Kidney (tissue), 14 donors: Measurements from ENCODE around the gene FHAD1. TPM values are rescaled to one million over a fixed set of nuclear protein-coding genes. Genes with fewer than 3 reads are reported as not detected.

ENCODE experiments used
- DNase-seq, 5 donors: peaks; one replicate each; pipeline ENCODE4 v3.0.0-alpha.2; 2013 to 2020
- FAIRE-seq: peaks from 2 replicates; lab custom pipeline; 2012; peaks lifted over from hg19 to GRCh38; lab: Jason Lieb, UNC
- H3K27ac ChIP-seq, 2 donors: one replicate each; pipeline ENCODE4 v1.7.0; 2013; ENCODE audit warnings: low read depth in 2 of 2, low read length in 2 of 2, inconsistent platforms in 1 of 2
- H3K27me3 ChIP-seq: one replicate; pipeline ENCODE4 v1.7.1; 2013; ENCODE audit warnings: low read length, inconsistent platforms; ENCODE audit not compliant: control insufficient read depth, insufficient read depth
- H3K36me3 ChIP-seq, 3 donors: one replicate each; pipeline versions ENCODE4 v1.7.0 to v1.7.1; 2013; ENCODE audit warnings: low read length in 3 of 3, control low read depth in 1 of 3, inconsistent platforms in 1 of 3; ENCODE audit not compliant: insufficient read depth in 3 of 3, control insufficient read depth in 2 of 3
- H3K4me1 ChIP-seq, 3 donors: one replicate each; pipeline versions ENCODE4 v1.7.0 to v1.7.1; 2013; ENCODE audit warnings: low read length in 3 of 3, inconsistent platforms in 1 of 3, low read depth in 1 of 3; ENCODE audit not compliant: control insufficient read depth in 2 of 3, insufficient read depth in 2 of 3
- H3K4me3 ChIP-seq, 3 donors: one replicate each; pipeline versions ENCODE4 v1.7.0 to v1.8.1; 2013; ENCODE audit warnings: low read length in 3 of 3, control low read depth in 1 of 3, inconsistent platforms in 1 of 3
- H3K9ac ChIP-seq, 3 donors: one replicate each; pipeline versions ENCODE4 v1.7.0 to v1.7.1; 2013; ENCODE audit warnings: low read length in 3 of 3, control low read depth in 1 of 3, inconsistent platforms in 1 of 3
- H3K9me3 ChIP-seq, 3 donors: one replicate each; pipeline versions ENCODE4 v1.7.0 to v1.7.1; 2013; ENCODE audit warnings: low read length in 3 of 3, control low read depth in 1 of 3, inconsistent platforms in 1 of 3; ENCODE audit not compliant: control insufficient read depth in 2 of 3, insufficient read depth in 1 of 3
- intact Hi-C: fragments of 100-400 bp; cut with DNase I; formaldehyde crosslinking; loops from one replicate; pipeline ENCODE4 v1.11.1; 2022
- polyA plus RNA-seq: library from polyadenylated mRNA; stranded (reverse); fragments of 350-450 nt; fragmentation: Illumina TruSeq; extraction: RNeasy Lipid Tissue Mini Kit (QIAGEN cat#74804); gene quantifications from one replicate; pipeline ENCODE4 v1.2.3, GENCODE V29; 2014; ENCODE audit warnings: low read depth, low replicate concordance; ENCODE audit not compliant: insufficient read depth
- total RNA-seq: library from RNA; stranded (reverse); fragmentation: NEBNext Ultra II Directional; extraction: Animal tissue kit (Norgen Biotek cat#: 25700); gene quantifications from one replicate; pipeline ENCODE4 v1.2.1, GENCODE V29; 2021
- TF ChIP-seq, protein P1 (sequence below): IDR thresholded peaks from 3 replicates; pipeline ENCODE4 v1.5.1; 2012; ENCODE audit warnings: mild to moderate bottlenecking, moderate library complexity, borderline replicate concordance; ENCODE audit not compliant: insufficient read depth; ENCODE audit errors: extremely low read depth
- donor health status: control.
- donor health status: control.
- donor health status: control.
- donor health status: control.
- donor health status: control.
- donor health status: DM: yes; HTN: yes; CAD: no.
- donor health status: Normal renal cell carcinoma (clear cell type).

The FHAD1 gene
- total and polyA plus RNA-seq, 2 donors from 2014 or later: 0.84 to 4.2 TPM

DNA sequence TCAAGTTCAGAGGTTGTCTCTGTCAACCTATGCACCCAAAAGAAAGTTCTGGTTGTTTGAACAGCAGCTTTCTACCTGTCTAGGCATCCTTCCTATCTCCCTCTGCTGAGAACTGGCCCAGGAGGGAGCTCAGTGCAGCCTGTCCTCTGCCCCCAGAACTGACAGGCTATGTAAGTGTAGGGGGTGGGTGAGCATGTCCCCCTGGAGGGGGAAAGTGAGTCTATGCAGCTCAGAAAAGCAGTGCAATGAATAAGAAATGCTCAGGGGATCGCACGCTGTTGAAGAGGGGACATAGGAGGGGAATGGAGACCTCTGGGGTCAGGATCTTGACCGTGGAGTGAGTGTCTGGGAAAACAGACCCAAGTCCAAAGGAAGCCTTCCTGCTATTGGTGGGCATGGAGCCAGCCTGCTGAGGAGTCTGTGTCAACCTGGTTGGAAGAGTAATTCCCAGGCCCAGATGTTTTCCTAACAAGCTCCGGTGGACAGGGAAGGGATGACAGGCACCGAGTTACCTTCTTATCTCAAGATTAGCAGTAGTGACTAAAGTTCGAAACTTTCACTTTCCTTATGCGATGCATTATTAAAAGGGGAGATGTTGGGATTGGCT is 26.1 kb upstream of the FHAD1 start:
- no peaks in the 10 kb centered on the region for H3K9me3 ChIP-seq
- H3K36me3 ChIP-seq: peaks cover 0 to 19% (median 2%) of the 10 kb centered on the region in 3 donors
- H3K4me1 ChIP-seq: peaks cover 0 to 19% (median 6%) of the 10 kb centered on the region in 3 donors
- FAIRE-seq (no peak), DNase-seq (no peak)
- no peak overlapping the region for H3K9ac ChIP-seq
- H3K27ac ChIP-seq: peak overlapping the region in 1 of 2 donors; percentile 18
- no peaks in the 10 kb centered on the region for H3K27me3 ChIP-seq
- TF ChIP-seq, protein P1, sequence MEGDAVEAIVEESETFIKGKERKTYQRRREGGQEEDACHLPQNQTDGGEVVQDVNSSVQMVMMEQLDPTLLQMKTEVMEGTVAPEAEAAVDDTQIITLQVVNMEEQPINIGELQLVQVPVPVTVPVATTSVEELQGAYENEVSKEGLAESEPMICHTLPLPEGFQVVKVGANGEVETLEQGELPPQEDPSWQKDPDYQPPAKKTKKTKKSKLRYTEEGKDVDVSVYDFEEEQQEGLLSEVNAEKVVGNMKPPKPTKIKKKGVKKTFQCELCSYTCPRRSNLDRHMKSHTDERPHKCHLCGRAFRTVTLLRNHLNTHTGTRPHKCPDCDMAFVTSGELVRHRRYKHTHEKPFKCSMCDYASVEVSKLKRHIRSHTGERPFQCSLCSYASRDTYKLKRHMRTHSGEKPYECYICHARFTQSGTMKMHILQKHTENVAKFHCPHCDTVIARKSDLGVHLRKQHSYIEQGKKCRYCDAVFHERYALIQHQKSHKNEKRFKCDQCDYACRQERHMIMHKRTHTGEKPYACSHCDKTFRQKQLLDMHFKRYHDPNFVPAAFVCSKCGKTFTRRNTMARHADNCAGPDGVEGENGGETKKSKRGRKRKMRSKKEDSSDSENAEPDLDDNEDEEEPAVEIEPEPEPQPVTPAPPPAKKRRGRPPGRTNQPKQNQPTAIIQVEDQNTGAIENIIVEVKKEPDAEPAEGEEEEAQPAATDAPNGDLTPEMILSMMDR: no peak
- intact Hi-C loops: no loop called here
- H3K4me3 ChIP-seq: no peak overlapping the region

DNA sequence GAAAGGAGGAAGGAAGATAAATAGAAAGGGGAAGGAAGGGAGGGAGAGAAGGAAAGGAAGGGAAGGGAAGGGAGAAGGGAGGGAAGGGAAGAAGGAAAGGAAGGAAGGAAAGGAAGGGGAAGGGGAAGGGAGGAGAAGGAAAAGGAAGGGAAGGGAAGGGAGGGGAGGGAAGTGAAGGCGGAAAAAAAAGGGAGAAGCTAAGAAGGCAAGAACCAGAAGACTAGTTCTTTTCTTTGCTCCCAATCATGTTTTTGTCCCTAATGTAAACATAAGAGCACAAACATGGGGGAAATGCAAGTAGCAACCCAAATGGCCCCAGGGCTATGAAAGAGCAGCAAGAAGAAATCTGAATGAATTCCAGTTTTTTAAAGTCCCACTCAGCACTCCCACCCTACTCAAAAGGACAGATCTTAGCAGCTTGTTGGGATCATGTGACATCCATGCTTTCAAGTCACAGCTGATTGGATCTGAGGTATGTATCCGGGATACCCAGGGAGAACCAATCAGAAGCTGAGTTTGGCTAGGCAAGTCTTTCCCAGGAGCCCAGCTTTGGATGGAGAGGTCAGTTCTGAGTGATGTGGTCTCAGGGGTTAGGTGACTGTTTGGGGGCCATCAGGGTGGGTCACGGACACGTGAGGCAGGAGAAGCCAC is 24.2 kb upstream of the FHAD1 start:
- H3K9me3 ChIP-seq: no peaks in the 10 kb centered on the region
- H3K36me3 ChIP-seq: peaks cover 0 to 15% (median 0%) of the 10 kb centered on the region in 3 donors
- DNase-seq: peak in 3 of 5 donors; percentile 57 to 83 (median 78)
- H3K9ac ChIP-seq: no peak overlapping the region
- no peaks in the 10 kb centered on the region for H3K27me3 ChIP-seq
- H3K4me3 ChIP-seq: no peak overlapping the region
- no peak overlapping the region for H3K27ac ChIP-seq
- FAIRE-seq: no peak
- intact Hi-C loops: no loop called here
- TF ChIP-seq, protein P1: no peak
- peaks cover 0 to 23% (median 11%) of the 10 kb centered on the region in 3 donors for H3K4me1 ChIP-seq

DNA sequence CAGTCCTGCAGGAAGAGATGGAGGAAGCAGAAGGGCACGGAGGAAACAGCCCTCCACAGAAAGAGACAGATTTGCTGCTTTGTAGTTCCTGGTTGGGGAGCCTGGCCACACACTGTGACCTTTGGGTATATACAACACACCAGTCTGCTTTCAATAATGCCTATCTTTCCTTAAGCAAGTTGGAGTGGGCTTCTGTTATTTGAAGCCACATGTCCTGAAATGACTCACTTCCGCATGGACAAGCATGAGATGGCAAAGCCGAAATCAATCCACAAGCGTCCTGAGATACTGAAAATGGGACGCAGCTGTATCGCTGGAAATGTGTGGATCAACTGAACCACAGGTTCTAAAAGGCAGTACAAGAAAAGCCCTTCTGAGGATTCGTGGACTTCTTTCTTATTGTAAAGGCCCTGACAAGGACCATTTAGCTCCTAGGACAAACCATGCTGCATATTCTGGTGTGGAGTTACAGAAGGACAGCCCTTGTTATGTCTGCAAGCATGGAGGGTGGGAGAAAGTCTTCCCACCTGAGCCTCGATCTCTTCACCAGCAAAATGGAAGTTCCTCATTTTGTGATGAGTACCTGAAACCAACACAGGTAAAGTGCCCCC is 22.7 kb upstream of the FHAD1 start:
- TF ChIP-seq, protein P1: no peak
- DNase-seq (no peak), FAIRE-seq (no peak)
- H3K27me3 ChIP-seq: no peaks in the 10 kb centered on the region
- H3K9me3 ChIP-seq: no peaks in the 10 kb centered on the region
- H3K27ac ChIP-seq: no peak overlapping the region
- peaks cover 0 to 11% (median 0%) of the 10 kb centered on the region in 3 donors for H3K36me3 ChIP-seq
- H3K9ac ChIP-seq: no peak overlapping the region
- H3K4me1 ChIP-seq: peaks cover 0 to 16% (median 11%) of the 10 kb centered on the region in 3 donors
- no peak overlapping the region for H3K4me3 ChIP-seq
- intact Hi-C loops: no loop called here
